Esophagus mucosa (tissue), 1 donor: ENCODE measurements around the gene COP1. TPM values are rescaled to one million over a fixed set of nuclear protein-coding genes. Genes with fewer than 3 reads are reported as not detected.

Source experiments
- ATAC-seq: fragments of 200-7000 bp; cut with Tn5 transposase; one replicate; pipeline ENCODE4 v1.9.1; 2020
- total RNA-seq: library from RNA; stranded (reverse); gene quantifications from one replicate; pipeline ENCODE4 v1.2.4, GENCODE V29; 2023
- donor health status: DM: yes; HTN: yes; CAD: no.

Gene COP1
- total RNA-seq, 1 donor from 2014 or later: 34.3 TPM

DNA sequence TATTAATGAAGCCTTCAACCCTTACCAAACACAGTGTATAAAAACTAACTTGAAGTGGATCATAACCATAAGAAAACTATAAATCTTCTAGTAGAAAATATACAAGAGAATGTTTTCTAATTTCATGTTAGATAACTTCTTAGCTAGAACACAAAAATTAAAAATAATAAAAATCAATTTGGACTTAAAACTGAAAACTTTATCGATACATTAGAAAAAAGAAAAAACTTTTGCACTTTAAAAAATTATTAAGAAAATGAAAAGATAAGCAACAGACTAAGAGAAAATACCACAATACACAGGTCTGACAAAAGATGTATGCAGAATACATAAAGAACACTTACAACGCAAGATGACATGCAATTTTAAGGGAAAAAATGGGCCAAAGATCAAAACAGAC lies 8.7 kb downstream of the COP1 start:
- ATAC-seq: no peak

DNA sequence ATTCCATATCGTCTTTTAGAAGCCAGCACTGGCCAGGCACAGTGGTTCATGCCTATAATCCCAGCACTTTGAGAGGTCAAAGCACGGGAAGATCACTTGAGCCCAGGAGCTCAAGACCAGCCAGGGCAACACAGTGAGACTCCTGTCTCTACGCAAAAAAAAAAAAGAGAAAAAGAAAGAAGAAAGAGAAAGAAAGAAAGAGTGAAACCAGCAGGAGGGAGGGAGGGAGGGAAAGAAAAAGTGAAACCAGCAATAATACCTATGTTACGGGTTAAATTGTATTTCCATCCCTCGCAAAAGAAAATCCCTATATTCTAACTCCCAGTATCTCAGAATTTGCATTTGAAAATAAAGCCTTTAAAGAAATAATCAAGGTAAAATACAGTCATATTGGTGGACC lies 10.4 kb downstream of the COP1 start:
- no peak for ATAC-seq

DNA sequence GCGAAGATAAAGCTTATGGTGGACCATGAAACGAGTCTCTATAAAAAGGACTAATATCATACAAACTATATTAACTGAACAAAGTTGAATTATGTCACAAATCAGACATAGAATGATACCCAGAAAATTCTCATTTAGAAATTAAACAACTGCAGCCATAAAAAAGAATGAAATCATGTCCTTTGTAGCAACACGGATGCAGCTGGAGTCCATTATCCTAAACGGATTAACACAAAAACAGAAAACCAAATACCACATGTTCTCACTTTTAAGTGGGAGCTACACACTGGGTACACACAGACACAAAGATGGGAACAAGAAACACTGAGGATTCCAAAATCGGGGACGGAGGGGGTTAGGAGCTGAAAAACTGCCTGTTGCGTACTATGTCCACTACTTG lies 11.5 kb downstream of the COP1 start:
- ATAC-seq: no peak

GRCh38 chr1:176193663-176194062 lies 13.4 kb downstream of the COP1 start:
- no peak for ATAC-seq

DNA sequence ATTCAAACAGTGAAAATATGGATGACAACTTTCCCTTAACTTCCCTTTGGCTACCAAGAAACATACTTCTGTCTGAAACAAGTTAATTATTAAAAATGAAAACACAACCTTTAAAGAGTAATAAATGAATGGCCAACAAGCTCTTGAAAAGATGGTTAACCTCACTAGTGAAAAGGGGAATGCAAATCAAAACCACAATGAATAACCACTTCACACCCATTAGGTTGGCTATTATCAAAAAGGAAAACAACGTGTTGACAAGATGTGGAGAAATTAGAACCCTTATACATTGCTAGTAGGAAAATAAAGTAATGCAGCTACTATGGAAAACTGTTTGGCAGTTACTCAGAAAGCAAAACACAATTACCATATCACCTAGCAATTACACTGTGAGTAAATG lies 14.1 kb downstream of the COP1 start:
- ATAC-seq: no peak

- ATAC-seq: no peak
Observed at GRCh38 chr1:176188604-176189003, 18.5 kb downstream of the COP1 start.

DNA sequence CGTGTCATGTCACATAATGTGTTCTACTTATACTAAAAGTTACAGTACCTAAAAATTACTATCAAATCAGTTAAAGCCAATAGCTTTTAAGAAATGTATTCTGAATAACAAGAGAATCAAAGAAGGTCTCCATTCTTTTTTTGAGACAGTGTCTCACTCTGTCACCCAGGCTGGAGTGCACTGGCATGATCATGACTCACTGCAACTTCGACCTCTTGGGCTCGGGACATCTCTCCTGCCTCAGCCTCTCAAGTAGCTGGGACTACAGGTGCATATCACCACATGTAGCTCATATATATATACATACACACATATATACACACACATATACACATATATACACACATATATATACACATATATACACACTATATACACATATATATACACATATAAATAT lies 20.1 kb downstream of the COP1 start:
- no peak for ATAC-seq

GRCh38 chr1:176183618-176184017 lies 23.5 kb downstream of the COP1 start:
- ATAC-seq: no peak

- ATAC-seq: no peak
Observed at GRCh38 chr1:176178316-176178715, 28.8 kb downstream of the COP1 start.

- no peak for ATAC-seq
Observed at GRCh38 chr1:176177764-176178163, 29.3 kb downstream of the COP1 start.

- no peak for ATAC-seq
Observed at GRCh38 chr1:176174108-176174507, 33.0 kb downstream of the COP1 start.

GRCh38 chr1:176172215-176172614 lies 34.9 kb downstream of the COP1 start:
- no peak for ATAC-seq

- ATAC-seq: no peak
Observed at GRCh38 chr1:176167210-176167609, 39.9 kb downstream of the COP1 start.

DNA sequence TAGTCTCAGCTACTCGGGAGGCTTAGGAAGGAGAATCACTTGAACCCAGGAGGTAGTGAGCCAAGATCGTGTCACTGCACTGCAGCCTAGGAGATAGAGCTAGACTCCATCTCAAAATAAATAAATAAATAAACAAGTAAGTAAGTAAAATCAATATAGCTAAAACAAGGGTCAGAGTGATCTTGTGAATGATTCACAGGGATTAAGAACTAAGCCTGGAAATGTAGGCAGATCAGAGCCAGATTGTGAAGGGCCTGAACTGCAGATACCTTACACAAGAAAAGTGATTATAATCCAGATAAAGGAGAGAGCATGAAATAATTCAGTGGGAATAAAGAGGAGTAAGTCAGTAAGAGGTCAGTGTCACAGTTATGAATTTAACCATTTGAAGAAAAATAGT lies 41.5 kb downstream of the COP1 start:
- no peak for ATAC-seq

- ATAC-seq: no peak
Observed at GRCh38 chr1:176164014-176164678, 42.9 kb downstream of the COP1 start.

DNA sequence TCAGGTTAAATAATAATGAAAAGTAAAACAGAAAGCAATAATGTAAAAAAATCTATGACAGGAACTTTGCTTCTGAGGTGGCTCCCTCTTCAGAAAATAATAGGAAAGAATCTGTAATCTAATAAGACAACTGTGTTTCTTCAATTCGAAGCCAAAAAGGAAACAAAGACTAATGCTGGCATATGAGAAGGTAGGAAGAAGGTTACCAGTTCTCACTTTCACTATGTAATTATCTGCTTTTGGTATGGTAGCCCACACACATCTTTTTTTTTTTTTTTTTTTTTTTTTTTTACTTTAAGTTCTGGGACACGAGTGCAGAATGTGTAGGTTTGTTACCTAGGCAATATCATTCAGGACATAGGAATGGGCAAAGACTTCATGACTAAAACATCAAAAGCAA lies 47.1 kb downstream of the COP1 start:
- ATAC-seq: no peak

GRCh38 chr1:176157995-176158394 lies 49.1 kb downstream of the COP1 start:
- no peak for ATAC-seq

DNA sequence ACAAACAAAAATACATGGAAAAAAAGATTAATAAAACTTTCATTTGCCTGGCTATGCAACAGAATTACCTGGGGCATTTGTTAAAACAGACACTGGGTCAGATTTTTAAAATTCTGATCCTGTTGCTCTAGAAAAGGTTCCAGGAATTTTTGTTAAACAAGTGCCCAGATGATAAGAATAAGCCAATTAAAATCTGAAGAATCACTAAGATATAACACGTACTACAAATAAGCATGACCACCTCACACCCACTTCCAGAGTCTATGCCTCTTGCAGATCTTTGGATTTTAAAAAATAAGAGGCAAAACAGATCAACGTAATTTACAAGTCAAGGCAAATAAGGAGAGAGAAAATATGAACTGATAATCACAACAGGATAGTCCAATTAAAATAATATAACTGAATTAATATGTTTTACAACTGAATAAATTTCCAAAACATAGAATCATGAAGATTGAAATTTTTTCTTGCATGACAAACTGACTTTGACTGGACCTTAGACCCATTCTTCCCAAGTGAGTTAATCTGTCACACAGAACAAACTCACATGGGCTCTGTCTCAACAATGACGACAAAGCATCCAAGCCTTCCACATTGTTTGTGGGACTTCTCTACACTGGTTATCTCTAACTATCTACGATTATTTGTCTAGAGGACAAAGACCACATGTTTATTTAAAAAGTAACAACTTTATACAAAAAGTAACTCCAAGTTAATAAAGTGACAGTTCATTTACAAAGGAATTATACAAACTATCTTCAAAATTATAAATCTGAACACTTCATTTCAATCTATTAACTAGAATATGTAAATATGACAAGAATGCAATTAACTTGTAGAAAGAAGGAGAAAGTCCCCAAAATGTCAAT lies 56.9 kb downstream of the COP1 start:
- ATAC-seq: no peak

- ATAC-seq: no peak
Observed at GRCh38 chr1:176144526-176144925, 62.6 kb downstream of the COP1 start.

GRCh38 chr1:176142973-176143372 lies 64.1 kb downstream of the COP1 start:
- ATAC-seq: no peak

DNA sequence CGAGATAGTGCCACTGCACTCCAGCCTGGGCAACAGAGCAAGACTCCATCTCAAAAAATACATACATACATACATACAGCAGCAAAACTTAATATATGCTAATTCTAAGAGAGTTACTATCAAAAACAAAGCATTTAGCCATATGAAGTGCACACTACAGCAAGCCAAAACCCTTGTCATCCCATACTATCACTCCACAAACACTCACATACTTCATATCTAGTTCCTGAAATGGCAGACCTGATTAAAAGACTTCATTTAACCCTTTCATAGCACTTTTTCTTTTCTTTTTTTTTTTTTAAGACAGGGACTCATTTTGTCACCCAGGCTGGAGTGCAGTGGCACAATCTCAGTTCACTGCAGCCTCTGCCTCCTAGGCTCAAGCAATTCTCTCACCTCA lies 65.6 kb downstream of the COP1 start:
- ATAC-seq: no peak

- no peak for ATAC-seq
Observed at GRCh38 chr1:176136891-176137290, 70.2 kb downstream of the COP1 start.

DNA sequence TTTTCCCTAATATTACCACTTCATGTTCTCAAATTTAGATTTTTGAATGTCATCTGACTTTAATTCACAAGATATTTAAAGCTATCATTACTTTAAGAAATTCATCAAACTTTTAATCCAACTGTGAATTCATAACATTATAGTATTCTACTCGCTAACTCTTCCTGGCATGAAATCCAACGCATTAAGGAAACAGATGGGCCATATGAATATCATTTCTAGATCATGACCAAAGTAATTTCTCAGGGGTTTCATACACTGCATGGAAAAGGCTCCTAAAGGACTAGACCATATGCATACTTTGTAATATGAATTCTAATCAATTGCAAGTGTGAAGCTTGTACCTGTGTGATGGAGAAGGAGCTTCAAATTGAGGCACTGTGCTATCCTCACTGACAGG lies 72.4 kb downstream of the COP1 start:
- no peak for ATAC-seq

DNA sequence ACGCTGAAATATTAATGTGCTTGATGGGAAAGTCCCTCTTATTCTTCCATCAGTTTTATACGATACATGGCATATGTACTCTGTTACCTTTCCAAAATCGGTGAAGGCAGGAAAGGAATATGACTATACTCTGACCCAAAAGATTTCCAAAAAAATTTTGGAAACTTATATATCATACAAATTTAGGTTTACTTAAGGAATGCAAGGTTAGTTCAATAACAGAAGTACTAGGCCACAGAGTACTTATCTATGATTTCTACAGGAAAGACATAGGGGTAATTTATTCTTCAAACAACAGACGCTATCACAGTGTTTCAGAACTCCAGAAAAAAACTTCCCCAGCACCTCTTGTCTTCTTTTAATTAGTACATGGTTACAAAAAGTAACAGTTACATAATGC lies 84.8 kb downstream of the COP1 start:
- no peak for ATAC-seq
